ENCODE results near the gene SRP68.

DNA sequence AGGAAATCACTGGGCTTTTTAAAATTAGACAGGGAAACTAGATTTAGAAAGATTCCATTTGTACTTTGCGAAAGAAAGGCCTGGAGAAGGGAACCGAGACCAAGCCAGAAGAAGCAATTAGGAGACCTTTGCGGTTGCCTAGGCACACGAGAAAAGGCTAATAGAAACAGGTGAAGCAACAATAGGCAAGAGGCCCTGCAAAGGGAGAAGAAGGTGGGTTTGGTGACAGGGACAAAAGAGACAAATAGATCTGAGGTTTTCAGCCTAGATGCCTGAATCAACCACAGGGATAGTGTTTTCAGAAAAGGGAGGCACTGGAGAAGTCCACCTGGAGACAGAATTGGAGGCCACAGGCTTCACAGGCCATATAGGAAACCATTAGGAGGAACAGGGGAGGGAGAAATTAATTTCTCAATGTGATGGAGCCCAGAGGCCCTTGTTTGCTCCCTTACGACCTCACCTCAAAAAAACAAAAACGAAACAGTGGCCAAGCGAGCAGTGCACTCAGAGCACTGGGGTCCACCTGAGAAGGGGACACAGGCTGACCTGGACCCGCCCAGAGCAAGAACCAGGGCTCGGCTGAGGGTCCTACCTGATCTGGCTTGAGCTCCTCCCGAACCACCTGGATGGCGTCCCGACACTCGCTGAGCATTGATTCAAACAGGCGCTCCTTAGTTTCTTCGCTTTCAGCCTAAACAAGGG, 22.3 kb downstream of the SRP68 start:
- no peak for TF ChIP-seq CTCF (IDR thresholded peaks at IDR 0.05)
- TF ChIP-seq POLR2AphosphoS5 (IDR thresholded peaks at IDR 0.05) = no peak
- TF ChIP-seq POLR2A (IDR thresholded peaks at IDR 0.05) = no peak

Measured in suprapubic skin (tissue), 4 donors.